Natural killer cell treated with Interleukin-12 subunit alpha and Interleukin-12 subunit beta and Interleukin-15 and Interleukin-18, amount 100 ng/mL, for 72 hours (primary cell): ENCODE data around the gene STXBP2. TPM values are rescaled to one million over a fixed set of nuclear protein-coding genes. Genes with fewer than 3 reads are reported as not detected.

ENCODE experiments used
- ATAC-seq, 2 donors: fragments of 150-1000 bp; cut with Tn5 transposase in 1 of 2; sonication (Bioruptor Pico), chemical (Tn5 transposase) in 1 of 2; 2 replicates each; pipeline ENCODE4 v1.10.0; 2021
- DNase-seq: peaks from one replicate; pipeline ENCODE4 v3.0.0; 2022; ENCODE audit warnings: low spot score
- H3K27ac Mint-ChIP-seq, 2 donors: 1 replicate in 1 of 2; 2 replicates in 1 of 2; pipeline ENCODE4 v1.8.0; 2022; ENCODE audit warnings: mixed read lengths in 2 of 2, mild to moderate bottlenecking in 1 of 2, moderate library complexity in 1 of 2
- H3K27me3 Mint-ChIP-seq, 2 donors: 1 replicate in 1 of 2; 2 replicates in 1 of 2; pipeline ENCODE4 v1.8.0; 2022; ENCODE audit warnings: mixed read lengths in 2 of 2
- H3K36me3 Mint-ChIP-seq: one replicate; pipeline ENCODE4 v1.8.0; 2022; ENCODE audit warnings: mixed read lengths
- H3K4me1 Mint-ChIP-seq, 2 donors: 1 replicate in 1 of 2; 2 replicates in 1 of 2; pipeline ENCODE4 v1.8.0; 2022; ENCODE audit warnings: low read depth in 2 of 2, mixed read lengths in 2 of 2, mild to moderate bottlenecking in 1 of 2
- H3K4me3 Mint-ChIP-seq: one replicate; pipeline ENCODE4 v1.8.0; 2022; ENCODE audit warnings: mixed read lengths
- H3K9me3 Mint-ChIP-seq: 2 replicates; pipeline ENCODE4 v1.8.0; 2022; ENCODE audit warnings: mixed read lengths
- total RNA-seq, 2 donors: library from RNA; stranded (reverse); gene quantifications; one replicate each; pipeline ENCODE4 v1.2.3, GENCODE V29; 2022

The STXBP2 gene
- total RNA-seq, 2 donors from 2014 or later: 233 to 247 TPM

DNA sequence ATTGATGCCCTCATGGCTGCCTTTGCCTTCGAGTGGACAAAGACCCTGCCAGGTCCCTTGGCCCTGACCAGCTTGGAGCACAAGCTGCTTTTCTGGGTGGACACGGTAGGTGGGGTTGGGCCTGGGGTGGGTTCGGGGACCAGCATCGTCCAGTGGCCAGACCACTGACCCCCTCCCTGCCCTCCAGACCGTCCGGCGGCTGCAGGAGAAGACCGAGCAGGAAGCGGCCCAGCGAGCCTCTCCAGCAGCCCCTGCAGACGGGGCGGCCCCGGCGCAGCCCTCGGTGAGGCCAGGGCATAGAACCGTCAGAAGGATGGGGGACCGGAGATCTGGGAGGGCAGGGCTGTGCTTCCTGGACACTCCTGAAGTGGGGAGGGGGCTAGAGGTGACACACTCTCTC, 30.6 kb upstream of the STXBP2 start:
- DNase-seq (no peak), ATAC-seq (no peak)
- Mint-ChIP-seq H3K27me3 (peaks cover 9 to 13% of the 10 kb centered on the region in 2 donors), H3K36me3 (no peaks in the 10 kb centered on the region), H3K27ac (no peak overlapping the region), H3K9me3 (no peaks in the 10 kb centered on the region), H3K4me1 (peaks cover 0 to 8% of the 10 kb centered on the region in 2 donors), H3K4me3 (no peak overlapping the region)

DNA sequence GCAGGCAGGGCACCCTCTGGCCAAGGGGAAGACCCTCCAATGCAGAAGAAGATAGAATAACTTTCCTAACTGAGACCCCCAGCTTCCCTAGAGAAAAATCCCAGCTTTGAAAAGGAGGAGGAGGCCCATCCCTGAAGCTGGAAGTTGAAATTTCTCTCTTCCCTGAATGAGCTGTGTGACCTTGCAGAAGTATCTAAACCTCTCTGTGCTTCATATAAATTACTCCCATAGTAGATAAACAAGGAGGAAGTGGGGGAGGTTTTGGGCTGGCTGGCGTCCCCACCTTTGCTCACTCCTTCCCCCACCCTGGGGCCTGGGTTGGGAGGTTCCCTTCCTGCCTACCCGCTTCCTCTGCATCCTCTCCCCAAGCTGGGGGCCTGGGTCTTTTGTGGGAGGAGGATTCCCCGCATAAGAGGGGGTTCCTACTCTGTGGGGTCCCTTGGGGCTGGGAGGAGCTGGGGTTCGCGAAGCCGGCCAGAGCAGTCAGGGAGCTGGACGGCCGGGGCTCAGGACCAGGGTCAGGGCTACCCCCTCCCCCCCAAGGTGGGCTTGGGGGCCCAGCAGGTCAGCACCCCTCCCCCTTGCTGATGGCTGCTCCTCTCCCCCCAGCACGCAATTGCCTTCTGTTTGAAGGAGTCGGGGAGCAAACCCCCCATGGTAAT, 29.6 kb upstream of the STXBP2 start:
- ATAC-seq: no peak
- Mint-ChIP-seq H3K36me3 (no peaks in the 10 kb centered on the region), H3K27me3 (peaks cover 3 to 9% of the 10 kb centered on the region in 2 donors), H3K4me1 (peaks cover 0 to 4% of the 10 kb centered on the region in 2 donors), H3K9me3 (no peaks in the 10 kb centered on the region), H3K4me3 (no peak overlapping the region), H3K27ac (no peak overlapping the region)
- no peak for DNase-seq

DNA sequence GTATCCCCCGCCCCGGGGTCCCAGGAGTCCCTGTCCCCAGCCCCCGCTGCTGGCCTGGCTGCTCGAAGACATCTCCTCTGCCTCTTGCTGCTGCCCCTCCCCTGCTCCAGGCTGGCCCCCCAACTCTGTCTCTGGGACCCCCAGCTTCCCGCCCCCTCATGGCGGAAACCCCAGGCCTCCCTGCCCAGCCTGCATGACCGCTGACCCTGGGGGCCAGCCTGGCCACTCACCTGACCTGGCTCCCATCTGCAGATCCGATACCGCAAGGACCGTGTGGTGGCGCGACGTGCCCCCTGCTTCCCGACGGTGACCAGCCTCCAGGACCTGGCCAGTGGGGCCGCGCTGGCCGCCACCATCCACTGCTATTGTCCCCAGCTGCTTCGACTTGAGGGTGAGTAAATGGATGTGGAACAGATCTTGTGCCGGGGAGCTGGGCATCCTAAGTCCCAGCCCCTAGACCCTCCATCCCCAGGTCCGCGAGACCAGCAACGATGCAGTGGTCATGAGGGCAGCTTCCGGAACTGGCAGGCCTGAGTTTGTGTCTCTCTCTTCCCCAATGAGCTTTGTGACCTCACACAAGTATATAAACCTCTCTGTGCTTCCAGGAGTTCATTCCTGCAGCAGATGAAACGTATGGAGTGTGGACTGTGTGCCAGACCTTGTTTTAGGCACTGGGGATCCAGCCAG, 28.9 kb upstream of the STXBP2 start:
- H3K4me3 Mint-ChIP-seq: no peak overlapping the region
- no peak for ATAC-seq
- no peak overlapping the region for H3K27ac Mint-ChIP-seq
- no peaks in the 10 kb centered on the region for H3K36me3 Mint-ChIP-seq
- peaks cover 0 to 9% of the 10 kb centered on the region in 2 donors for H3K27me3 Mint-ChIP-seq
- DNase-seq: no peak
- H3K9me3 Mint-ChIP-seq: no peaks in the 10 kb centered on the region
- peaks cover 0 to 4% of the 10 kb centered on the region in 2 donors for H3K4me1 Mint-ChIP-seq

DNA sequence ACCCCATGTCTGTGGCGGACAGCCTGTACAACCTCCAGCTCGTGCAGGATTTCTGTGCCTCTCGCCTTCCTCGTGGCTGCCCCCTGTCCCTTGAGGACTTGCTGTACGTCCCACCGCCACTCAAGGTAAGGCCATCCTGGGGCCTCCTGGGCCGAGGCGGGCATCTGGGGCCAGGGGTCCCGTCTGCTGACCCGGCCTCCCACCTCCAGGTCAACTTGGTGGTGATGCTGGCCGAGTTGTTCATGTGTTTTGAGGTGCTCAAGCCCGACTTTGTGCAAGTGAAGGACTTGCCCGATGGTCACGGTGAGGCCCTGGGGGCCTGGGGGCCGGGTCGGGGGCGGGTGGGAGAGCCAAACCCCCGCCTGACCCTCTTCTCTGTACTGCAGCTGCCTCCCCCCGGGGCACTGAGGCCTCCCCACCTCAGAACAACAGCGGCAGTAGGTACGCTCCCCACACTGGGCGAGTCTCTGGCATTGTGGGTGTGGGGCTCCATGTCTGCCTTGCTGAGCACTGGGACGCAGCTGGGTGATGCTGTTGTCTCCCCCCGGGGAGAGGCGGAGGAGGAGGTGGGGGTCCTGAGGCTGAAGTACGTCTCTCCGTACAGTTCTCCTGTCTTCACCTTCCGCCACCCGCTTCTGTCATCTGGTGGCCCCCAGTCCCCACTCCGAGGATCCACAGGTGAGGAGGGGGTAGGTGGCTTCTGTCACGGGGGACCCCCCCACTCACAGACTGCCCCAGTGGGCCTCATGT, 26.2 kb upstream of the STXBP2 start:
- no peaks in the 10 kb centered on the region for H3K9me3 Mint-ChIP-seq
- H3K4me1 Mint-ChIP-seq: peaks cover 0 to 1% of the 10 kb centered on the region in 2 donors
- H3K36me3 Mint-ChIP-seq: no peaks in the 10 kb centered on the region
- H3K27me3 Mint-ChIP-seq: peaks cover 0 to 2% of the 10 kb centered on the region in 2 donors
- DNase-seq (no peak), ATAC-seq (no peak)
- no peak overlapping the region for H3K4me3 Mint-ChIP-seq
- H3K27ac Mint-ChIP-seq: no peak overlapping the region

DNA sequence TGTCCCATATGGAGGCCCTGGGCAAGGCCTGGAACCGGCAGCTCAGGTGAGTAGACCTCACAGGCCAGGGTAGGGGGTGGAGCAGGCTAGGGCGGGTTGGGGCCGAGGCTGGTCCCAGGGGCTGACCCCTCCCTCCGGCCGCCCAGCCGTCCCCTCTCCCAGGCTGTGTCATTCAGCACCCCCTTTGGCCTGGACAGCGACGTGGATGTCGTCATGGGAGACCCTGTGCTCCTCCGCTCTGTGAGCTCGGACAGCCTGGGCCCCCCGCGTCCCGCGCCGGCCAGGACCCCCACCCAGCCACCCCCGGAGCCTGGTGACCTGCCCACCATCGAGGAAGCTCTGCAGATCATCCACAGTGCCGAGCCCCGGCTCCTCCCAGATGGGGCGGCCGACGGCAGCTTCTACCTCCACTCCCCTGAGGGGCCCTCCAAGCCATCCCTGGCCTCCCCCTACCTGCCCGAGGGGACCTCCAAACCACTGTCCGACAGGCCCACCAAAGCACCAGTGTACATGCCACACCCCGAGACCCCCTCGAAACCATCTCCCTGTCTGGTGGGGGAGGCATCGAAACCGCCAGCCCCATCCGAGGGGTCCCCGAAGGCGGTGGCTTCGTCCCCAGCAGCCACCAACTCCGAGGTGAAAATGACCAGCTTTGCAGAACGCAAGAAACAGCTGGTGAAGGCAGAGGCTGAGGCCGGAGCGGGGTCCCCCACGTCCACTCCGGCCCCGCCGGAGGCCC, 25.2 kb upstream of the STXBP2 start:
- peak in 1 of 2 donors; percentile 22 for ATAC-seq
- Mint-ChIP-seq H3K9me3 (no peaks in the 10 kb centered on the region), H3K27ac (no peak overlapping the region), H3K4me1 (no peaks in the 10 kb centered on the region), H3K27me3 (peaks cover 0 to 2% of the 10 kb centered on the region in 2 donors), H3K36me3 (no peaks in the 10 kb centered on the region), H3K4me3 (no peak overlapping the region)
- no peak for DNase-seq

DNA sequence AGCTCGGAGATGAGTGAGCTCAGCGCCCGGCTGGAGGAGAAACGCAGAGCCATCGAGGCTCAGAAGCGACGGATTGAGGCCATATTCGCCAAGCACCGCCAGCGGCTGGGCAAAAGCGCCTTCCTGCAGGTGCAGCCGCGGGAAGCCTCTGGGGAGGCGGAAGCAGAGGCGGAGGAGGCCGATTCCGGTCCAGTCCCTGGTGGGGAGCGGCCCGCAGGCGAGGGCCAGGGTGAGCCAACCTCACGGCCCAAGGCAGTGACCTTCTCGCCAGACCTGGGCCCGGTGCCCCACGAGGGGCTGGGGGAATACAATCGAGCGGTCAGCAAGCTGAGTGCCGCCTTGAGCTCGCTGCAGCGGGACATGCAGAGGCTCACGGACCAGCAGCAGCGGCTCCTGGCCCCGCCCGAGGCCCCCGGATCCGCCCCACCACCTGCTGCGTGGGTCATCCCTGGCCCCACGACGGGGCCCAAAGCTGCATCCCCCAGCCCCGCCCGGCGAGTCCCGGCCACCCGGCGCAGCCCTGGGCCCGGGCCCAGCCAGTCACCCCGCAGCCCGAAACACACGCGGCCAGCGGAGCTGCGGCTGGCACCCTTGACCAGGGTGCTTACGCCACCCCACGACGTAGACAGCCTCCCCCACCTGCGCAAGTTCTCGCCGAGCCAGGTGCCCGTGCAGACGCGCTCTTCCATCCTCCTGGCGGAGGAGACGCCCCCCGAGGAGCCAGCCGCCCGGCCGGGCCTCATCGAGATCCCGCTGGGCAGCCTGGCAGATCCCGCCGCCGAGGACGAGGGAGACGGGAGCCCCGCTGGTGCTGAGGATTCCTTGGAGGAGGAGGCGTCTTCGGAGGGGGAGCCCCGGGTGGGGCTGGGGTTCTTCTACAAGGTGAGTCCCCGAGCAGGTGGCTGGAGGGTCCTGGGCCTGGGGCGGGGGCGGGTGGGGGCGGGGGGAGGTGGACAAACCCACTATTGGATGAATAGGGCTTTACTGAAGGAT, 24.3 kb upstream of the STXBP2 start:
- Mint-ChIP-seq H3K27ac (no peak overlapping the region), H3K4me1 (no peaks in the 10 kb centered on the region), H3K27me3 (peaks cover 0 to 2% of the 10 kb centered on the region in 2 donors), H3K4me3 (no peak overlapping the region), H3K36me3 (no peaks in the 10 kb centered on the region), H3K9me3 (no peaks in the 10 kb centered on the region)
- DNase-seq (no peak), ATAC-seq (no peak)

DNA sequence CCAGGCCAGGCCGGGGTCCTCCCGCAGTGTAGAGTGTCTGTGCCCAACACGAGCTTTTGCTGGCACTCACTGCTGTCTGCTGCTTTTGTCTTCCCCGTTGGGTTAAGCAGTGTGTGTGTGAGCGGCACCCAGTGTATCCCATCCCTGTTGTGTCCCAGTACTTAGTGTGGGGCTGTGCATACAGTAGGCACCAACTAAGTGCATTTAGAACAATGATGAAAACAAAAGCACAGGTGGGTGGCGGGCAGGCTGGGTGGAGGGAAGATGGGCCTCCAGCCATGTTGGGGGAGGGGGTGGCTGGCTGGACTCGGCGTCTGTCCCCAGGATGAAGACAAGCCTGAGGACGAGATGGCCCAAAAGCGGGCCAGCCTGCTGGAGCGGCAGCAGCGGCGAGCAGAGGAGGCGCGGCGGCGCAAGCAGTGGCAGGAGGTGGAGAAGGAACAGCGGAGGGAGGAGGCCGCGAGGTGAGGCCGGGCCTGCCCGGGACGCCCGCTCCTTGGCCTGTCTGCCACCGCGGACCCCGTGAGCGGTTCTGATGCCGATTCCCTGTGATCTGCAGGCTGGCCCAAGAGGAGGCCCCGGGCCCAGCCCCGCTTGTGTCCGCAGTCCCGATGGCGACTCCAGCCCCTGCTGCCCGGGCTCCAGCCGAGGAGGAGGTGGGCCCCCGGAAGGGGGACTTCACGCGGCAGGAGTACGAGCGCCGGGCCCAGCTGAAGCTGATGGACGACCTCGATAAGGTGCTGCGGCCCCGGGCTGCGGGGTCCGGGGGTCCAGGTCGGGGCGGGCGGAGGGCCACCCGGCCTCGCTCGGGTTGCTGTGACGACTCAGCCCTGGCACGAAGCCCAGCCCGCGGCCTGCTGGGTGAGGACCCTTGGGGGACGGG, 21.8 kb upstream of the STXBP2 start:
- no peak overlapping the region for H3K27ac Mint-ChIP-seq
- no peaks in the 10 kb centered on the region for H3K9me3 Mint-ChIP-seq
- H3K36me3 Mint-ChIP-seq: no peaks in the 10 kb centered on the region
- DNase-seq (no peak), ATAC-seq (no peak)
- peaks cover 0 to 8% of the 10 kb centered on the region in 2 donors for H3K4me1 Mint-ChIP-seq
- H3K4me3 Mint-ChIP-seq: no peak overlapping the region
- H3K27me3 Mint-ChIP-seq: no peaks in the 10 kb centered on the region

DNA sequence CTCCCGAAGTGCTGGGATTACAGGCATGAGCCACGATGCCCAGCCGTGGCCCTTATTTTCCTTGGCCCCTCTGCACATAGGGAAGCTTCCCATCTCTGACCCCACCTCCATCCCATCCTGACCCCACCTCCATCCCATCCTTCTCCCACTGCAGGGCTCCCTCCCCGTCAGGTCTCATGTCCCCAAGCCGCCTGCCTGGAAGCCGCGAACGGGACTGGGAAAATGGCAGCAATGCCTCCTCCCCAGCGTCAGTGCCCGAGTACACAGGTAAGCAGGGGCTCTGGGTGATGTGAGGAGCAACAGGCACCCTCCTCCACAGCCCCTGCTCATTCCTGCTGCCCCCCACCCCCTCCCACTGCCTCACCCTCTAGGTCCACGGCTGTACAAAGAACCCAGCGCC, 19.7 kb upstream of the STXBP2 start:
- Mint-ChIP-seq H3K36me3 (no peaks in the 10 kb centered on the region), H3K9me3 (no peaks in the 10 kb centered on the region), H3K27me3 (no peaks in the 10 kb centered on the region), H3K4me3 (no peak overlapping the region), H3K4me1 (peaks cover 0 to 8% of the 10 kb centered on the region in 2 donors), H3K27ac (no peak overlapping the region)
- DNase-seq (no peak), ATAC-seq (no peak)

DNA sequence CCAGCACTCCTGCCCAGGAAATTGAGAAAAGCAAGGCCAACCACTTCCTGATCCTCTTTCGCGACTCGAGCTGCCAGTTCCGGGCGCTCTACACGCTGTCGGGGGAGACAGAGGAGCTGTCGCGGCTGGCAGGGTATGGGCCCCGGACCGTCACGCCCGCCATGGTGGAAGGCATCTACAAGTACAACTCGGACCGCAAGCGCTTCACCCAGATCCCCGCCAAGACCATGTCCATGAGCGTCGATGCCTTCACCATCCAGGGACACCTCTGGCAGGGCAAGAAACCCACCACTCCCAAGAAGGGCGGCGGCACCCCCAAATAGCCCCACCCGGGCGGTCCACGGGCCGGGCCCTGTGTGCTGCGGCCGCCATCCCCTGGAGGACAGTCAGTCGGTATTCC, 19.2 kb upstream of the STXBP2 start:
- Mint-ChIP-seq H3K4me1 (peaks cover 0 to 8% of the 10 kb centered on the region in 2 donors), H3K9me3 (no peaks in the 10 kb centered on the region), H3K36me3 (no peaks in the 10 kb centered on the region), H3K27me3 (no peaks in the 10 kb centered on the region), H3K27ac (no peak overlapping the region), H3K4me3 (no peak overlapping the region)
- ATAC-seq (no peak), DNase-seq (no peak)

DNA sequence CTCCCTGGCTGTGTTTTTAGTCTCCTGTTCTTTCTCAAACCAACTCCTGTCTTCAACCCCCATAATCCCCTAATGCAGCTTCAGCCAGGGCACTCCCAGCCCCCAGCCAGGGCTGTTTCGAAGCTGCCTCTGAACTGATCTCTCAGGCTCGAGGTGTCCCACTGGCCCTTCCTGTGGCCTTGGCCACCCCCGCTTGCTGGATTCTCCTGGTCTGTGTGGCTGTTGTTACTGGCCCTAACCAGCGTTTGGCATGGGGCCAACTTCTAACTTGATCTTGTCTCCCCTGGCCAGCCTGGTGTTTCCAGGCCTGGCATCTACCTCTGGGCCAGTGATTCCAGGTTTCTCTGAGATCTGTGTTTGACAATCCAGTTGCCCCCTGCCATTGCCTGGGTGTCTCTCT, 18.6 kb upstream of the STXBP2 start:
- ATAC-seq (no peak), DNase-seq (no peak)
- no peak overlapping the region for H3K27ac Mint-ChIP-seq
- H3K4me1 Mint-ChIP-seq: peaks cover 0 to 10% of the 10 kb centered on the region in 2 donors
- H3K36me3 Mint-ChIP-seq: no peaks in the 10 kb centered on the region
- no peaks in the 10 kb centered on the region for H3K27me3 Mint-ChIP-seq
- no peaks in the 10 kb centered on the region for H3K9me3 Mint-ChIP-seq
- no peak overlapping the region for H3K4me3 Mint-ChIP-seq

DNA sequence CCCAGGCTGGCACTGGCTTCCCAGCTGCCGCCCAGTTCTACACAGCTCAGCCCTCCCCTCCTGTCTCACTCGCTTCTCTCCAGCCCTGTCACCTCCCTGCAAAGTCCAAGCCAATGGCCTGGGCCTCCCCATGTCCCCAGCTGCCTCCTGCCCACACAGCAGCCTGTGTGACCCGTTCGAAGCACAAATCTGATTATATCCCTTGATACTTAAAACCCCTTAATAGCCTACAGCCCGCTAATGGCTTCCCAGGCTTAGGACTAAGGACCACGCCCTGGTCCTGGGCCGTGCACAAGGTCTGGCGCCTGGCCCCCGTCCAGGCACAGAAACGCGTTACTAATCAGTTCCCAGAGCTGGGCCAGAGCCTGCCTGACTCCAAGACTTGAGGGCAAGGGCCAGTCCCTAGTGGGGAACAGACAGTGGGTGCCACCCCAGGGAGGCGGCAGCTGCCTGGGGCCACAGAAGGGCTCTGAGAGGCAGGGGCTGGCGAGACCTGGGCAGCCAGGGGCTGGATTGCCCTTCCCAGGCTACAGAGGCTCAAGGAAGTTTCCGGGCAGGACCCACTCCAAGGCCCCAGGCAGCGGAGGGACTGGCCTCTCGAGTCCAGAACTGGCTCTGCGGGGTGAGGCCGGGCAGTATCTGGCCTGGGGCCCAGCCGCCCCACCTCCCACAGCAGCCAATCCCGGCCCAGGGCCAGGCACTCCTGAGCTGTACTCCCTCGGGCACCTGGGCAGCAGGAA, 18.0 kb upstream of the STXBP2 start:
- Mint-ChIP-seq H3K27ac (no peak overlapping the region), H3K36me3 (no peaks in the 10 kb centered on the region), H3K4me3 (no peak overlapping the region), H3K27me3 (no peaks in the 10 kb centered on the region), H3K9me3 (no peaks in the 10 kb centered on the region), H3K4me1 (peaks cover 0 to 10% of the 10 kb centered on the region in 2 donors)
- ATAC-seq (no peak), DNase-seq (no peak)
